Measurements from ENCODE around the gene TMEM95. TPM values are rescaled to one million over a fixed set of nuclear protein-coding genes. Genes with fewer than 3 reads are reported as not detected.

TMEM95 gene, protein sequence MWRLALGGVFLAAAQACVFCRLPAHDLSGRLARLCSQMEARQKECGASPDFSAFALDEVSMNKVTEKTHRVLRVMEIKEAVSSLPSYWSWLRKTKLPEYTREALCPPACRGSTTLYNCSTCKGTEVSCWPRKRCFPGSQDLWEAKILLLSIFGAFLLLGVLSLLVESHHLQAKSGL
- not detected in 2 replicates for total RNA-seq

GRCh38 chr17:7355053-7355452 lies at the start of gene TMEM95:
TMEM95 (plus strand) TSS chr17:7355156; CDS start chr17:7355205, 49 bp downstream.

GRCh38 chr17:7306911-7307685 lies 47.9 kb upstream of the TMEM95 start, which contains the start of gene EIF5A:
EIF5A (plus strand) TSS chr17:7307628; CDS start chr17:7309636, 2,008 bp downstream.

DNA sequence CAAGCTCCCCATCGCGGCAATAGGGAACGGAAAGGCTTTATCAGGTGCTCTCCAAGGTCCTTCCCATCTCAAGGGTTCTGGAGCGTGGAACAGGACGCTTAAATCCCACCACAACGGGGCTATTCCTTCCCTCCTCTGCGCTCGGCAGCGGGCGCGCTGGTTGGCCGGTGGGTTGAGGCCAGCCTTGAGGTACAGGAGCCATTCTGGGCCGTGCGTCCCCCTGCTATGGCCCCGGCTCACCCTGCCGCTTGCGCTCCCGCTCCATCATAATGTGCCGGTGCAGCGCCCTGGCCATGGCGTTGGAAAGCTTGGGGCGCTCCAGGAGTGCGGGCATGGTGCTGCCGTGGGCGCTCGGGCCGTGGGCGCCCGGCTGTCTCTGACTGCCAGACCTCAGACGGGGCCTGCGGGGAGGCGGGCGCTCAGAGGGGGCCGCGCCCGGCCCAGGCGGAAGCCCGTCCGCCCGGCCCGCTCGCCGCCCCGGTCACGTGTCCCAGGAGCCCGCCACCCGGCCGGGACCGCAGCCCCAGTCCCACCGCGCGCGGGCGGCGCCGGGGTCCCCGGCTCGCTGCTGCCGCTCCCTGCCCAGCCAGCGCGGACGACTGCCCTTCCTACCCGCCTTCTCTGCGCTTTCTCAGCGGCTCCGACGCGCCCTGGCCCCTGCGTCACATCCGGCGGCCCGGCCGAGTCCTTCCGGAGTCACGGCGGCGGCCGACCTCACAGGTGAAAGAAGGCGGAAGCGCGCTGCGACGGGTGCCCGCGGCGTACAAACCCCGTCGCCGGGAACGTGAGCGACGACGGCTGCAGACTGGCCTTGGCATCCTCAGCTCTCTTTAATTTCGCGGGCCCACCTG lies 40.0 kb upstream of the TMEM95 start, which contains the start of gene GPS2:
Gene GPS2, minus strand, starts transcription at position 642 of the 851 bp plus-strand sequence. Its CDS starts 308 bp downstream, at position 334.

DNA sequence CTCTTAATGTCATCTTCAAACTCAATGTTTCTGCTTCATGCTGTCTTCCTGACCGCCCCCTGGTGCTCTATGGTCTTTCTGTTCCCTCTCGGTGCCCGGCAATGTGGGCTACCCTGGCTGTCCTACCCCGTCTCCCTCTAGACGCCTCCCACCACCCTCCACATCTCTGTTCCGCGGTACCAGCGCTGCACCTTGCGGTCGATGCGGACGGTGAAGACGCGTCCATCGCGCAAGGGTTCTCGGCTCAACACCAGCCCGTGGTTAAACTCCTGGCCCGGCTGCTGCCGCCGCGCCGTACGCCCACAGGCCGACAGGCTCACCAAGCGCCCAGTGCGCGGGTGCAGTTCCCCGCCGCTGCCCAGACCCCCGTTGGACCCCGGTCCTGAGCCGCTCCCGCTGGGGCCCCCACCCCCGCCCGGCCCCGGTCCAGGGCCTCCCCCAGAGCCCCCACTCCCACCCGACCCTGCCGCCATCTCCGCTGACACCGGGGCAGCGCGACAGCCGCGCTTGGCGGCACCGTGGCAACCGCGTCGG lies 26.0 kb upstream of the TMEM95 start, which contains the start of gene NEURL4:
Gene NEURL4, minus strand, starts transcription at position 496 of the 534 bp plus-strand sequence. Its CDS starts 23 bp downstream, at position 473.

DNA sequence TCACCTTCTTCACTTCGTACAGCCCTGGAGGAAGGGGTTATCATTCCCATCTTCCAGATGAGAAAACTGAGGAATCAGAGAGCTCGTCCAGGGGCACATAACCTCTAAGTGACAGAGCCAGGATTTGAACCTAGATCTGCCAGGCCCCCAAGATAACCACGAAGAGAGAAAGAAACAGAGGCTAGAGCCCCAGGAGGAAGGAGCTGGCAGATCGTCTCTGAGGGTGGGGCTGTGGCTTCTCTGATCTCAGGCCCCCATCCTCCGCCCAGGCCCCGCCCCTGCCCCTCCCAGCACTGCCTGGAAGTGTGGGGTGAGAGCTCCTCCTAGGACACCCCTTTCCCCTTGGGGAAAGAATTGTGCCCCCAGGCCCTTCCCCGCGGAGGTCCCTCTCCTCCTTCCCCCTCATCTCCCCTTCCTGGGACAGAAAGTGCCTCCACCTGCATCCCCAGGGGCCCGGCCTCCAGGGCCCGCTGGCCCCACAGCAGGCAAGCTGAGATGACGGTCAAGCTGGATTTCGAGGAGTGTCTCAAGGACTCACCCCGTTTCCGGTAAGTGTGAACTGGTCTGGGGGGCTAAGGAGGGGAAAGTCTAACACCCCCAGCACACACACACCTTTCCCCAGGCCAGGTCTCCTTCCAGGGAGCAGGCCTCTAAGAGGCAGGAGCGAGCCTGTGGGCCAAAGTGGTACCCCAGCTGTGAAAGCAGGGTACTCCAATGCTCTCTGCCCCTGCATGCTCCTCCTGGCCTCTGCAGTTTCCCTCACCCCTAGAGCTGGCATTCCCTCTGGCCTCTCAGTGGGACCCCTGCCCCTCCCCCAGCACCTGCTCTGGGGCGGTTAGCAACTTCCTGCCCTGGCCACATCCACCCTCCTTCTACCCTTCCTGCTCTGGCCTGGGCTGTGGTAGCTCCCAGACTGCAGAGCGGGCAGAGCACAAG lies 18.4 kb upstream of the TMEM95 start, which contains the start of gene ACAP1:
Gene ACAP1, plus strand, starts transcription at position 290 of the 936 bp plus-strand sequence. Its CDS starts 206 bp downstream, at position 496.

DNA sequence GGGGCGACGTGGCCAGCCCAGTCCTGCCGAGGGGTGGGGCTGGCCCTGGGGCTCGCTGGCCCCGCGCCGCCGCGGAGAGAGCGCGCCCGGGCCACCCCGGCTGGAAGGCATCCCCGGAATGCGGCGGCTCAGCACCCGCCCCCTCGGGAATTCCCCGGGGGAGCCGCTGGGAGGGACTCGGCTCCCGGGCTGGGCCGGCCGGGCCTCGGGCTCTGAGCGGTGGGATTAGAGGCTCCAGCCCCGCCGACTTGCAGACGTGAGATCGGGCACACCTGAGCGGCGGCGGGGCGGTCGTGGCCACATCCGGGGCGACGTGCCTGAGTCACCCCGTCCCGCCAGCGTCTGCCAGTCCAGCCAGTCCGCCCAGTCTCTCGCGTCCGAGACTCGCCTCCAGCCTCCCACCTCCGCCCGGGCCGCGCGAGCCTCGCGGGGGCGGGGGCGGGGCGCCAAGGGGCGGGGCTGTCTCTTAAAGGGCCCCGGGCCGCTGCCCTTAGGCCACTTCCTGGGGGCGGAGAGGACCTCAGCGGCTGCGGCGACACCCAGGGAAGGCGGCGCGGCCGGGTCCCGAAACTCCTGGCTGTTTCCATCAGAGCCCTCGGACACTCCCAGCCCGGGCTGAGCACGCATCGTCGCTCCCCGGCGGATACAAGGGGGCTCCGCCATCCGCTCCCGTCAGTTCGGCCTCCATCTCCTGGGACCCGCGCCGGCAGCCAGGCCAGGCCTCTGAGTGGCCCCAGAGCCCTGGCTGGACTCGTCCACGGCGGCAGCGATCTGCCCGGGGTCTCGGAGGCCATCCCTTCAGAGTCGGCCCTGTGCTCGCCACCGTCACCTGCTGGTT lies 3.1 kb upstream of the TMEM95 start, which contains the start of gene KCTD11:
Gene KCTD11, plus strand, starts transcription at position 498 of the 838 bp plus-strand sequence.

GRCh38 chr17:7380855-7381683 lies 26.1 kb downstream of the TMEM95 start, which contains the start of gene TNK1:
TNK1 (plus strand) TSS chr17:7381089; CDS start chr17:7382927, 1,838 bp downstream.

GRCh38 chr17:7394452-7395191 lies 39.7 kb downstream of the TMEM95 start, which contains the start of gene PLSCR3:
PLSCR3 (minus strand) TSS chr17:7394525; CDS start chr17:7394110, 415 bp downstream.

DNA sequence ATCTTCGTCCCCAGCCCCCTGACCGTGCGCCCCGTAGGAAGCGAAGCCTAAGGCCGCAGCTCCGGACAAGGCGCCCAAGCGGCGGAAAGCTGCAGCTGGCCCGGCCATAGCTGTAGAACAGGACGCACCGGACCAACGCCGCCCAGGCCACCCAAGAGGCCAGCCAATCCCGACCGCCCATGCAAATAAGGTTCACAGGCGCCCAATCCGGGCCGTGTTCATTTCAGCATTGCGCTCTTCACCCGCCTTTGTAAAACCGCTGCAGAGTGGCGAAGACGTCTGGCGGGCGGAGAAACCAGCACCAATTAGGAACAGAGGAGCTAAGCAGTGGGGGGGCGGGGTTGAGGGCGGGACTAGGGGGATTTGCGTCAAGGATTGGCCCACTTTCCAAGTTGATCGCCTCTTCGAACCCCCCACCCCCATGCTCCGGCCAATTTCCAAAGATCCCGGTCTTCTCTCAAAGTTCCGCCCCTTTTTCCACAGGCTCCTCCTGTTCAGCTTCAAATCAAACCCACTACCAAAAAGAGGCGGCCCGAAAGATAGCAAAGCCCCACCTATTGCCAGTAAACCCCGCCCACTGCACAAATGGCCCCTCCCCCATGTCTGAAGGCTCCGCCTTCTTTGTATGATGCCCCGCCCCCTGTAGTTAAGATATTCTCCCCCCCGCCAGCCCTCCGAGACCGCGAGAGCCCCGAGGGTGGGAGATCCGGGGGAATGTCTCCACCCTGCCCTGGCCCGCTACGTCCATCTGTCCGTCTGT lies 49.2 kb downstream of the TMEM95 start, which contains the start of gene TMEM256:
Gene TMEM256, minus strand, starts transcription at position 121 of the 760 bp plus-strand sequence. Its CDS starts 13 bp downstream, at position 108.

Other genes starting within 250 kb of the TMEM95 start
- not detected in 2 replicates for gene ASGR2, start 240.3 kb upstream of the TMEM95 start, total RNA-seq
- gene ASGR1, start 175.8 kb upstream of the TMEM95 start, total RNA-seq, result 3.5 TPM in 1 of 2 replicates, not detected in the other
- 13.3 and 14.0 TPM in 2 replicates for gene DLG4, start 135.3 kb upstream of the TMEM95 start, total RNA-seq
- 227 and 236 TPM in 2 replicates for gene ACADVL, start 135.2 kb upstream of the TMEM95 start, total RNA-seq
- 57.9 and 59.5 TPM in 2 replicates for gene DVL2, start 120.6 kb upstream of the TMEM95 start, total RNA-seq
- gene PHF23, start 115.7 kb upstream of the TMEM95 start, total RNA-seq, result 31.1 and 86.7 TPM in 2 replicates
- gene GABARAP, start 112.7 kb upstream of the TMEM95 start, total RNA-seq, result 153 and 283 TPM in 2 replicates
- gene CTDNEP1, start 103.4 kb upstream of the TMEM95 start, total RNA-seq, result 45.3 and 48.7 TPM in 2 replicates
- 38.6 and 43.2 TPM in 2 replicates for gene ELP5, start 102.9 kb upstream of the TMEM95 start, total RNA-seq
- gene CLDN7, start 92.7 kb upstream of the TMEM95 start, total RNA-seq, result 60.3 and 62.3 TPM in 2 replicates
- gene SLC2A4, start 73.4 kb upstream of the TMEM95 start, total RNA-seq, result not detected in 2 replicates
- gene YBX2, start 60.5 kb upstream of the TMEM95 start, total RNA-seq, result not detected in 2 replicates
- 986 and 1,002 TPM in 2 replicates for gene EIF5A, start 47.5 kb upstream of the TMEM95 start, total RNA-seq
- gene GPS2, start 39.8 kb upstream of the TMEM95 start, total RNA-seq, result 68.2 and 94.6 TPM in 2 replicates
- 9.2 and 11.7 TPM in 2 replicates for gene NEURL4, start 25.8 kb upstream of the TMEM95 start, total RNA-seq
- 0.71 and 2.3 TPM in 2 replicates for gene ACAP1, start 18.6 kb upstream of the TMEM95 start, total RNA-seq
- gene KCTD11, start 3.0 kb upstream of the TMEM95 start, total RNA-seq, result 15.6 and 17.5 TPM in 2 replicates
- 0.18 and 0.29 TPM in 2 replicates for gene TNK1, start 25.9 kb downstream of the TMEM95 start, total RNA-seq
- gene PLSCR3, start 39.4 kb downstream of the TMEM95 start, total RNA-seq, result 60.4 and 85.3 TPM in 2 replicates
- gene TMEM256, start 48.9 kb downstream of the TMEM95 start, total RNA-seq, result 160 and 240 TPM in 2 replicates
- 18.3 and 20.2 TPM in 2 replicates for gene NLGN2, start 52.7 kb downstream of the TMEM95 start, total RNA-seq
- not detected in 2 replicates for gene SPEM1, start 65.2 kb downstream of the TMEM95 start, total RNA-seq
- not detected in 2 replicates for gene SPEM2, start 70.5 kb downstream of the TMEM95 start, total RNA-seq
- gene SPEM3, start 73.7 kb downstream of the TMEM95 start, total RNA-seq, result not detected in 2 replicates
- gene TMEM102, start 80.3 kb downstream of the TMEM95 start, total RNA-seq, result 1.7 and 3.4 TPM in 2 replicates
- gene FGF11, start 84.4 kb downstream of the TMEM95 start, total RNA-seq, result 0.29 and 1.1 TPM in 2 replicates
- gene CHRNB1, start 89.9 kb downstream of the TMEM95 start, total RNA-seq, result 3.5 and 7.1 TPM in 2 replicates
- gene ZBTB4, start 124.5 kb downstream of the TMEM95 start, total RNA-seq, result 23.2 and 24.2 TPM in 2 replicates
- not detected in 2 replicates for gene SLC35G6, start 126.3 kb downstream of the TMEM95 start, total RNA-seq
- 44.7 and 56.2 TPM in 2 replicates for gene POLR2A, start 129.2 kb downstream of the TMEM95 start, total RNA-seq
- gene TNFSF12, start 193.9 kb downstream of the TMEM95 start, total RNA-seq, result 30.6 and 36.5 TPM in 2 replicates
- gene TNFSF13, start 203.6 kb downstream of the TMEM95 start, total RNA-seq, result 0.53 and 6.1 TPM in 2 replicates
- 71.2 and 76.1 TPM in 2 replicates for gene SENP3, start 206.8 kb downstream of the TMEM95 start, total RNA-seq
- gene CD68, start 224.5 kb downstream of the TMEM95 start, total RNA-seq, result 47.6 and 49.6 TPM in 2 replicates
- 280 and 394 TPM in 2 replicates for gene MPDU1, start 228.7 kb downstream of the TMEM95 start, total RNA-seq
- gene SOX15, start 234.9 kb downstream of the TMEM95 start, total RNA-seq, result 2.5 TPM in 1 of 2 replicates, not detected in the other

All from myometrial cell (primary cell).